ENCODE measurements around the gene SETD7. TPM values are rescaled to one million over a fixed set of nuclear protein-coding genes. Genes with fewer than 3 reads are reported as not detected.

SETD7 gene
- total RNA-seq, 1 experiment from 2014 or later = 52.8 TPM

DNA sequence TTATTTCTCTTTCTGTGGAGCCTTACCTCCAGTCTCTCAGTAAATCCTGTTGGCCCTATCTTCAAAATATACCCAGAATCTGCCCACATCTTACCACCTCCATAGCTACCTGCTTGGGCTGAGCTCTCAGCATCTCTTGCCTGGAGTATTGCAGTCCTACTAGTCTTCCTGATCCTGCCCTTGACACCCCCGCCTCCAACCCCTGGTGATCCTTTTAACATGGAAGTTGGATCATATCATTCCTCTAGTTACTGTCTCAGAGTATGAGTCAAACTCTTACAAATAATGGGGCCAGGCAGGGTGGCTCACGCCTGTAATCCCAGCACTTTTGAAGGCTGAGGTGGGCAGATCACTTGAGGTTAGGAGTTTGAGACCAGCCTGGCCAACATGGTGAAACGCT, 43.1 kb upstream of the SETD7 start:
- ChIA-PET CTCF (no interaction called here), POLR2A (ENCODE audit: low non-redundant PET) (no interaction called here)
- no peaks in the 10 kb centered on the region for H3K27me3 ChIP-seq (replicated peaks; ENCODE audit: insufficient read depth, low read depth, low read length, poor library complexity)
- H3K4me3 ChIP-seq (ENCODE audit: low read depth, low read length, poor library complexity, severe bottlenecking) = no peak overlapping the region
- H3K4me1 ChIP-seq (ENCODE audit: insufficient read depth, low read length, poor library complexity, severe bottlenecking) = peaks cover 34% of the 10 kb centered on the region
- no peak overlapping the region for H3K27ac ChIP-seq (ENCODE audit: low read depth, low read length, poor library complexity, severe bottlenecking)
- no peaks in the 10 kb centered on the region for H3K9me3 ChIP-seq (ENCODE audit: low read depth, low read length, poor library complexity, severe bottlenecking)
- intact Hi-C loops (cut with micrococcal nuclease; ENCODE audit: unreplicated experiment) = no loop called here
- no TSS peak for BruUV-seq (replicated peaks)
- H3K36me3 ChIP-seq (ENCODE audit: insufficient read depth, low read length, poor library complexity, severe bottlenecking) = no peaks in the 10 kb centered on the region
- no peak for TF ChIP-seq EZH2 (IDR thresholded peaks at IDR 0.05; ENCODE audit: borderline replicate concordance, low read depth, low read length, poor library complexity, severe bottlenecking)
- TF ChIP-seq, protein P1, sequence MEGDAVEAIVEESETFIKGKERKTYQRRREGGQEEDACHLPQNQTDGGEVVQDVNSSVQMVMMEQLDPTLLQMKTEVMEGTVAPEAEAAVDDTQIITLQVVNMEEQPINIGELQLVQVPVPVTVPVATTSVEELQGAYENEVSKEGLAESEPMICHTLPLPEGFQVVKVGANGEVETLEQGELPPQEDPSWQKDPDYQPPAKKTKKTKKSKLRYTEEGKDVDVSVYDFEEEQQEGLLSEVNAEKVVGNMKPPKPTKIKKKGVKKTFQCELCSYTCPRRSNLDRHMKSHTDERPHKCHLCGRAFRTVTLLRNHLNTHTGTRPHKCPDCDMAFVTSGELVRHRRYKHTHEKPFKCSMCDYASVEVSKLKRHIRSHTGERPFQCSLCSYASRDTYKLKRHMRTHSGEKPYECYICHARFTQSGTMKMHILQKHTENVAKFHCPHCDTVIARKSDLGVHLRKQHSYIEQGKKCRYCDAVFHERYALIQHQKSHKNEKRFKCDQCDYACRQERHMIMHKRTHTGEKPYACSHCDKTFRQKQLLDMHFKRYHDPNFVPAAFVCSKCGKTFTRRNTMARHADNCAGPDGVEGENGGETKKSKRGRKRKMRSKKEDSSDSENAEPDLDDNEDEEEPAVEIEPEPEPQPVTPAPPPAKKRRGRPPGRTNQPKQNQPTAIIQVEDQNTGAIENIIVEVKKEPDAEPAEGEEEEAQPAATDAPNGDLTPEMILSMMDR (conservative IDR thresholded peaks at IDR 0.05; ENCODE audit: low read depth, low read length) = no peak
- no peak for DNase-seq (ENCODE audit: low spot score)

DNA sequence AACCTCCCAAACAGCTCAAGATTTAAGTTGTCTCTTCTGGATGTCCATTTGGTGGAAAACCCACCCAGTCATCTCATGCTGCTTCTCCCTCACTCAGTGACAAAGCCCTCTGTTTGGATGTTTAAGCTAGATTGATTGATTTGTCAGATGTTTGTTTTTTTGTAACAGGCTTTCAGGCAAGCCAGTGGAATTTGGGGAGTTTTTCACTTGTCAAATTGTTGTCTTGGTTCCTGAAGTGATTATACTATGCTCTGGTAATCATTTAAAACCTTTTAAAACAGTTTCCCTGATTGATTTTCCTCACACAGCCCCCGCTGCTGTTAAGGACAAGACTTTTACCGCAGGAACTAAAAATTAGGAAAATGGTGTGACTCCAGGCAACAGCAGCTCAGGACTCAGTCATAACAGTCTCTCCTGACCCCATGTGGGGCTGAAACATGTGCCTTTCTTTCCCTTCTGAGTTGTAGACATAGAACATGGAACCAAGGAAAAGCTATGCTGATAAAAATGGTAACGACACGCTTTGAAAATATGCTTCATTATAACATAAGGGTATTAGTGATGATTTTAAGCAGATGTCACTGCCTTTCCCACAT, 40.8 kb upstream of the SETD7 start:
- Histone ChIP-seq H3K36me3 (ENCODE audit: insufficient read depth, low read length, poor library complexity, severe bottlenecking) (no peaks in the 10 kb centered on the region), H3K9me3 (ENCODE audit: low read depth, low read length, poor library complexity, severe bottlenecking) (no peaks in the 10 kb centered on the region), H3K27me3 (replicated peaks; ENCODE audit: insufficient read depth, low read depth, low read length, poor library complexity) (no peaks in the 10 kb centered on the region), H3K27ac (ENCODE audit: low read depth, low read length, poor library complexity, severe bottlenecking) (no peak overlapping the region), H3K4me3 (ENCODE audit: low read depth, low read length, poor library complexity, severe bottlenecking) (no peak overlapping the region), H3K4me1 (ENCODE audit: insufficient read depth, low read length, poor library complexity, severe bottlenecking) (peaks cover 20% of the 10 kb centered on the region)
- DNase-seq (ENCODE audit: low spot score) = no peak
- intact Hi-C loops (cut with micrococcal nuclease; ENCODE audit: unreplicated experiment) = no loop called here
- CTCF ChIA-PET = interaction anchor here (0.6 kb wide), 1 partner anchor 18 kb away, joined by 3 read pairs; no protein-coding TSS in a partner anchor
- BruUV-seq (replicated peaks) = no TSS peak
- POLR2A ChIA-PET (ENCODE audit: low non-redundant PET) = no interaction called here
- TF ChIP-seq, protein P1 (conservative IDR thresholded peaks at IDR 0.05; ENCODE audit: low read depth, low read length) = no peak
- TF ChIP-seq EZH2 (IDR thresholded peaks at IDR 0.05; ENCODE audit: borderline replicate concordance, low read depth, low read length, poor library complexity, severe bottlenecking) = no peak

DNA sequence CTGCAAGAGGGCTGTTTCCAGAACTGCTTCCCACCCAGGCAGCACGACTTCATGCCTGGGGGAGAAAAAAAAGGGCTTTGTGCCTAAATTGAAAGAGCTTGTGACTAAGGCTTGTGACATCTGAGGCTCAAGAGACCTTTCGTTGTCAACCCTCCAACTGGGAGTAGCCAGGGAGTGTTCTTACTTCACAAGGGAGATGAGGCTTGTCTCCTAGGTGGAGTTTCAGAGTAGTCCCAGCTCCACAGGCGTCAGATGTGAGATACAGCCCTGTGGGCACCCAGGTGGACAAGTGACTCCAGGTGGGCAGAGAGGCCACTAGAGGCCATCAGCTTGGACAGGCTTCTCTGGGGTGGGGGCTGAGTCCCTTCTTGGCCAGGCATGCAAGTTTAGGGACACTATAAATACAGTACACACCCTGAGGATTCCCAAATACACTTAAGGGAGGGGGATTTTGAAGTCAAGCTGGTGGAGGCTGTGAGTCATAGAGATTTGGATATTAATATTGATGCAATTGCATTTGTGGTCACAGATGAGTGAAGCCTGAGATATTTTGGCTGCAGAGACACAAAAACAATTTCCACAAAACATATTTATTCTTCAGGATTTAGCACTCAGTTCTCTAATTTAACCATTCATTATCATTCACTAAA, 40.1 kb upstream of the SETD7 start:
- Histone ChIP-seq H3K27me3 (replicated peaks; ENCODE audit: insufficient read depth, low read depth, low read length, poor library complexity) (no peaks in the 10 kb centered on the region), H3K9me3 (ENCODE audit: low read depth, low read length, poor library complexity, severe bottlenecking) (no peaks in the 10 kb centered on the region), H3K4me3 (ENCODE audit: low read depth, low read length, poor library complexity, severe bottlenecking) (no peak overlapping the region), H3K36me3 (ENCODE audit: insufficient read depth, low read length, poor library complexity, severe bottlenecking) (no peaks in the 10 kb centered on the region), H3K27ac (ENCODE audit: low read depth, low read length, poor library complexity, severe bottlenecking) (no peak overlapping the region), H3K4me1 (ENCODE audit: insufficient read depth, low read length, poor library complexity, severe bottlenecking) (peaks cover 20% of the 10 kb centered on the region)
- no TSS peak for BruUV-seq (replicated peaks)
- intact Hi-C loops (cut with micrococcal nuclease; ENCODE audit: unreplicated experiment) = no loop called here
- TF ChIP-seq, protein P1 (conservative IDR thresholded peaks at IDR 0.05; ENCODE audit: low read depth, low read length) = no peak
- TF ChIP-seq EZH2 (IDR thresholded peaks at IDR 0.05; ENCODE audit: borderline replicate concordance, low read depth, low read length, poor library complexity, severe bottlenecking) = no peak
- ChIA-PET POLR2A (ENCODE audit: low non-redundant PET) (no interaction called here), CTCF (interaction anchor here (0.6 kb wide), 1 partner anchor 19 kb away, joined by 3 read pairs; no protein-coding TSS in a partner anchor)
- DNase-seq (ENCODE audit: low spot score) = peak; percentile 36

Data from A673 (cell line).